Left lung (tissue), 14 donors: ENCODE measurements around the gene STK40. TPM values are rescaled to one million over a fixed set of nuclear protein-coding genes. Genes with fewer than 3 reads are reported as not detected.

Source experiments
- ATAC-seq: fragments of 200-7000 bp; cut with Tn5 transposase; one replicate; pipeline ENCODE4 v1.9.1; 2020; ENCODE audit warnings: moderate library complexity
- DNase-seq, 4 donors: peaks; one replicate each; pipeline ENCODE4 v3.0.0-alpha.2; 2013 to 2020
- H3K27ac ChIP-seq, 2 donors: fragments of 200-600 bp; sonication (generic) in 1 of 2; one replicate each; pipeline versions ENCODE4 v1.5.0 to v1.8.0; 2020 to 2021
- H3K27me3 ChIP-seq, 2 donors: fragments of 200-600 bp; sonication (generic) in 1 of 2; one replicate each; pipeline versions ENCODE4 v1.5.0 to v1.8.0; 2020 to 2021
- H3K36me3 ChIP-seq, 2 donors: fragments of 200-600 bp; sonication (generic) in 1 of 2; one replicate each; pipeline versions ENCODE4 v1.5.0 to v1.8.0; 2020 to 2021
- H3K4me1 ChIP-seq, 2 donors: fragments of 200-600 bp; one replicate each; pipeline ENCODE4 v1.8.0; 2021
- H3K4me3 ChIP-seq, 2 donors: fragments of 200-600 bp; sonication (generic) in 1 of 2; one replicate each; pipeline versions ENCODE4 v1.5.0 to v1.8.0; 2020 to 2021; ENCODE audit warnings: mild to moderate bottlenecking in 1 of 2
- H3K9me3 ChIP-seq, 2 donors: fragments of 200-600 bp; sonication (generic) in 1 of 2; one replicate each; pipeline versions ENCODE4 v1.5.0 to v1.8.0; 2020 to 2021
- CTCF ChIP-seq, 2 donors: fragments of 200-600 bp; sonication (generic) in 1 of 2; IDR thresholded peaks; one replicate each; pipeline versions ENCODE4 v1.5.0 to v1.8.0; 2021; ENCODE audit warnings: antibody characterized with exemption in 2 of 2
- intact Hi-C, 2 donors: fragments of 100-400 bp; cut with DNase I; formaldehyde crosslinking; loops; one replicate each; pipeline versions ENCODE4 v1.11.2 to v1.14.2; 2022
- long read RNA-seq, 12 donors: library from polyadenylated mRNA in 2 of 12; unstranded in 2 of 12; transcript quantifications; one replicate each; pipeline ENCODE4 v2.0.0 and lab custom pipeline, GENCODE V29; 2019 to 2026
- polyA plus RNA-seq, 6 donors: library from polyadenylated mRNA; unstranded; fragments of 120-200 nt; gene quantifications; one replicate each; pipeline ENCODE4 v1.2.1, GENCODE V29; 2013; ENCODE audit not compliant: insufficient read length in 6 of 6
- total RNA-seq, 2 donors: library from RNA; stranded (reverse); fragmentation: NEBNext Ultra II Directional; extraction: Animal tissue kit (Norgen Biotek cat#: 25700); gene quantifications; one replicate each; pipeline ENCODE4 v1.2.1, GENCODE V29; 2021
- donor health status: DM: no; HTN: yes; CAD: no.
- donor health status: DM: no; HTN: no; CAD: no.

The STK40 gene
- total RNA-seq: 10 to 100 TPM; 54.7 to 97.7 TPM
- polyA plus RNA-seq: 10 to 100 TPM; 29.3 to 40.6 (median 33.2) TPM
- long read RNA-seq, donor 1, transcript STK40-204 (11 exons, 3,621 nt): major isoform, 11 of 18 reads
- long read RNA-seq, donor 1, partial matches to known transcripts: 7 of 18 reads
- long read RNA-seq, donor 1, other reads (novel, unspliced or antisense): 0 of 18 reads
- long read RNA-seq, donor 2, partial matches to known transcripts: 0 of 5 reads
- long read RNA-seq, donor 2, other reads (novel, unspliced or antisense): 0 of 5 reads
- long read RNA-seq, donor 3, partial matches to known transcripts: 0 of 4 reads
- long read RNA-seq, donor 3, other reads (novel, unspliced or antisense): 0 of 4 reads
- long read RNA-seq, donor 4, partial matches to known transcripts: 0 of 4 reads
- long read RNA-seq, donor 4, other reads (novel, unspliced or antisense): 4 of 4 reads
- long read RNA-seq, donor 5, partial matches to known transcripts: 0 of 3 reads
- long read RNA-seq, donor 5, other reads (novel, unspliced or antisense): 0 of 3 reads
- long read RNA-seq, donor 6, partial matches to known transcripts: 0 of 1 reads
- long read RNA-seq, donor 6, other reads (novel, unspliced or antisense): 0 of 1 reads
- long read RNA-seq, donor 7, partial matches to known transcripts: 0 of 2 reads
- long read RNA-seq, donor 7, other reads (novel, unspliced or antisense): 0 of 2 reads
- long read RNA-seq, donor 8, transcript STK40-204 (11 exons, 3,621 nt): major isoform, 5 of 6 reads
- long read RNA-seq, donor 8, partial matches to known transcripts: 0 of 6 reads
- long read RNA-seq, donor 8, other reads (novel, unspliced or antisense): 0 of 6 reads
- long read RNA-seq, donor 9: 0 reads
- long read RNA-seq, donor 10, partial matches to known transcripts: 1 of 20 reads
- long read RNA-seq, donor 10, other reads (novel, unspliced or antisense): 15 of 20 reads
- long read RNA-seq, donor 11, transcript STK40-204 (11 exons, 3,621 nt): major isoform, 8 of 8 reads
- long read RNA-seq, donor 11, partial matches to known transcripts: 0 of 8 reads
- long read RNA-seq, donor 11, other reads (novel, unspliced or antisense): 0 of 8 reads
- long read RNA-seq, donor 12, partial matches to known transcripts: 0 of 3 reads
- long read RNA-seq, donor 12, other reads (novel, unspliced or antisense): 0 of 3 reads

DNA sequence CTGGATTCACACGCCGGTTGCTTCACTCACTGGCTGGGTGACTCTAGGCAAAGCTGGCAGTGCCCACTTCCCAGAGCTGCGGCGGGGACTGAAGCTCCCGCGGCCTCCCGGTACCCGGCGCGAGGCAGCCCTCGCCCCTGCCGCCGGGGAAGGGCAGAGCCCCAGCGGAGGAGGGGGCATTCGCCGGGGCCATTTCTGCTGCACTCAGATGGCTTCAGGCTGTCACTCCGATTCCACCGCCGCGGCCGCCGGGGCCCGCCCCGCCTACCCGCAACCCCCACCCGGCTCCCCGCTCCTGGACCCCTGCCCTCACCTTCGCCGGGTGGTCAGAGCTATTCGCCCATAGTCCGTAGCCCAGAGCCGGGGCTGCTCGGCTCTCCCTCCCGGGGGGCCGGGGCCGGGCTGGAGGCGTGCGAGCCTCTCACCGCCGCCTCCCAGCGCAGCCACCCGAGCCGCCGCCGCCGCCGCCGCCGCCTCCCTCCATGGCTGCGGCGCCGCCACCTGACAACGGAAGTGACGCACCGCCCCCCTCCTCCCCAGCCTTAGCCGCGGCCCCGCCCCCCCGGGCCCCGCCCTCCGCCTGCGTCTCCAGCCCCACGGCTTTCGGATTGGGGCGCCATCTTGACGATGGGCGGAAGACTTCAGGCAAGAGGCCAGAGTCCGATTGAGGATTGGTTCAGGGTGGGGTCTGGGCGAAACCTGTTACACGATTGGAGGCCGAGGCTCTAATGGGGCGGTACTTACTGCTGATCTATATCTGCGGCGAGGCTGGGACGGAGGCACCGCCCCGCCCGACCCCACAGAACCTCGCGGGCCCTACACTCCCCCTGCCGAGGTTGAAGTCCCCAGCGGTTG lies at the start of gene STK40:
TSS of gene STK40 (minus strand) at position 515 of the 855 bp plus-strand sequence. CDS start 24,592 bp downstream, outside the sequence.
- Histone ChIP-seq H3K27me3 (no peaks in the 10 kb centered on the region), H3K27ac (peak within 1 kb of the TSS; percentile 98 to 99), H3K4me3 (peak within 1 kb of the TSS; percentile 93 to 100), H3K4me1 (peaks cover 28 to 77% of the 10 kb centered on the region in 2 donors), H3K9me3 (no peaks in the 10 kb centered on the region), H3K36me3 (peaks cover 0 to 18% of the 10 kb centered on the region in 2 donors)
- intact Hi-C loops: no loop called here
- DNase-seq (peak; percentile 98 to 99 (median 98)), ATAC-seq (peak; percentile 88)
- no peak for TF ChIP-seq CTCF (IDR thresholded peaks at IDR 0.05)

GRCh38 chr1:36433102-36433501 lies 47.4 kb upstream of the STK40 start:
- Histone ChIP-seq H3K4me3 (no peak overlapping the region), H3K4me1 (peaks cover 0 to 14% of the 10 kb centered on the region in 2 donors), H3K9me3 (no peaks in the 10 kb centered on the region), H3K36me3 (no peaks in the 10 kb centered on the region), H3K27me3 (no peaks in the 10 kb centered on the region), H3K27ac (peak overlapping the region in 1 of 2 donors; percentile 23)
- no peak for TF ChIP-seq CTCF (IDR thresholded peaks at IDR 0.05)
- peak; percentile 35 for ATAC-seq
- no peak for DNase-seq
- intact Hi-C loops: no loop called here

- Histone ChIP-seq H3K27ac (peak overlapping the region in 1 of 2 donors; percentile 23), H3K36me3 (no peaks in the 10 kb centered on the region), H3K9me3 (no peaks in the 10 kb centered on the region), H3K4me3 (no peak overlapping the region), H3K27me3 (no peaks in the 10 kb centered on the region), H3K4me1 (peaks cover 0 to 14% of the 10 kb centered on the region in 2 donors)
- intact Hi-C loops: no loop called here
- DNase-seq: no peak
- TF ChIP-seq CTCF (IDR thresholded peaks at IDR 0.05): no peak
- ATAC-seq: peak; percentile 70
Observed at GRCh38 chr1:36432616-36433015, 46.9 kb upstream of the STK40 start.

DNA sequence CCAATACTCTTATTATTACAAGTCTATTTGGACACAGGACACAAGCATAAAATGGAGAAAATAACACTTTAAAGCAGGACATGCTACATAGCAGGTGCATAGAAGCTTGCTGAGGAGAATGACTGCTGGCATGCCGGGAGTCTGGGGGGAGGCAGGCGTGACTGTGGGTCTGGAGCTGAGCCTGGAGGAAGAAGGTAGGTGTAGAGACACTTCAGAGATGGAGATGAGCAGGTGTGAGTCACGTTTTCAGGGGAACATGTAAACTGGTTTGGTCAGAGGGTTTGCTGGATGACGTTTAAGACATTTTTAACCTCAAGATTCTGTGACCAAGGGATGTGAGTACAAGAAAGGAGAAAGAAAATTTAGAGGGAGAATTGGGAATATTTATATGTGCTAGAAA lies 40.1 kb upstream of the STK40 start:
- peaks cover 0 to 1% of the 10 kb centered on the region in 2 donors for H3K4me1 ChIP-seq
- no peaks in the 10 kb centered on the region for H3K27me3 ChIP-seq
- H3K4me3 ChIP-seq: no peak overlapping the region
- no peaks in the 10 kb centered on the region for H3K9me3 ChIP-seq
- DNase-seq (no peak), ATAC-seq (no peak)
- intact Hi-C loops: no loop called here
- no peak overlapping the region for H3K27ac ChIP-seq
- H3K36me3 ChIP-seq: peaks cover 0 to 7% of the 10 kb centered on the region in 2 donors
- no peak for TF ChIP-seq CTCF (IDR thresholded peaks at IDR 0.05)
